GM10847 (cell line): ENCODE measurements around the gene RGP1.

Experiments used
- POLR2A ChIP-seq: IDR thresholded peaks from 2 replicates; pipeline ENCODE4 v1.6.1; 2011; ENCODE audit not compliant: insufficient read length; ENCODE audit errors: extremely low read depth

RGP1 gene

GRCh38 chr9:35771534-35771933 is 22.4 kb downstream of the RGP1 start:
- no peak for TF ChIP-seq POLR2A

- no peak for TF ChIP-seq POLR2A
Measured at GRCh38 chr9:35771943-35772342, 22.9 kb downstream of the RGP1 start.

- TF ChIP-seq POLR2A, result no peak
Measured at GRCh38 chr9:35774907-35775635, 26.0 kb downstream of the RGP1 start.

- no peak for TF ChIP-seq POLR2A
Measured at GRCh38 chr9:35776018-35776417, 26.9 kb downstream of the RGP1 start.

GRCh38 chr9:35778496-35778895 is 29.4 kb downstream of the RGP1 start:
- TF ChIP-seq POLR2A, result no peak

GRCh38 chr9:35781066-35781465 is 32.0 kb downstream of the RGP1 start:
- TF ChIP-seq POLR2A, result no peak

GRCh38 chr9:35783418-35783817 is 34.3 kb downstream of the RGP1 start:
- no peak for TF ChIP-seq POLR2A

GRCh38 chr9:35789541-35789940 is 40.5 kb downstream of the RGP1 start:
- no peak for TF ChIP-seq POLR2A

- TF ChIP-seq POLR2A, result no peak
Measured at GRCh38 chr9:35790025-35790384, 40.9 kb downstream of the RGP1 start.

- no peak for TF ChIP-seq POLR2A
Measured at GRCh38 chr9:35790385-35791296, 41.6 kb downstream of the RGP1 start.

GRCh38 chr9:35791297-35791921 is 42.3 kb downstream of the RGP1 start, which contains the start of gene NPR2:
Gene NPR2, plus strand, starts transcription at chr9:35791591. Its CDS starts 818 bp downstream, at chr9:35792409.
- no peak for TF ChIP-seq POLR2A

GRCh38 chr9:35792024-35792813 is 43.1 kb downstream of the RGP1 start:
- no peak for TF ChIP-seq POLR2A

- TF ChIP-seq POLR2A, result no peak
Measured at GRCh38 chr9:35792826-35793225, 43.7 kb downstream of the RGP1 start.

- no peak for TF ChIP-seq POLR2A
Measured at GRCh38 chr9:35793461-35793860, 44.4 kb downstream of the RGP1 start.

GRCh38 chr9:35795695-35796094 is 46.6 kb downstream of the RGP1 start:
- TF ChIP-seq POLR2A, result no peak
